HG03159 (cell line): Measurements from ENCODE around the gene CPNE9.

Experiments
- ATAC-seq: cut with Tn5 transposase; IDR thresholded peaks from one replicate; pipeline ENCODE4 v1.9.1; 2021; ENCODE audit warnings: mild to moderate bottlenecking, moderate library complexity; ENCODE audit not compliant: unreplicated experiment

CPNE9 gene

DNA sequence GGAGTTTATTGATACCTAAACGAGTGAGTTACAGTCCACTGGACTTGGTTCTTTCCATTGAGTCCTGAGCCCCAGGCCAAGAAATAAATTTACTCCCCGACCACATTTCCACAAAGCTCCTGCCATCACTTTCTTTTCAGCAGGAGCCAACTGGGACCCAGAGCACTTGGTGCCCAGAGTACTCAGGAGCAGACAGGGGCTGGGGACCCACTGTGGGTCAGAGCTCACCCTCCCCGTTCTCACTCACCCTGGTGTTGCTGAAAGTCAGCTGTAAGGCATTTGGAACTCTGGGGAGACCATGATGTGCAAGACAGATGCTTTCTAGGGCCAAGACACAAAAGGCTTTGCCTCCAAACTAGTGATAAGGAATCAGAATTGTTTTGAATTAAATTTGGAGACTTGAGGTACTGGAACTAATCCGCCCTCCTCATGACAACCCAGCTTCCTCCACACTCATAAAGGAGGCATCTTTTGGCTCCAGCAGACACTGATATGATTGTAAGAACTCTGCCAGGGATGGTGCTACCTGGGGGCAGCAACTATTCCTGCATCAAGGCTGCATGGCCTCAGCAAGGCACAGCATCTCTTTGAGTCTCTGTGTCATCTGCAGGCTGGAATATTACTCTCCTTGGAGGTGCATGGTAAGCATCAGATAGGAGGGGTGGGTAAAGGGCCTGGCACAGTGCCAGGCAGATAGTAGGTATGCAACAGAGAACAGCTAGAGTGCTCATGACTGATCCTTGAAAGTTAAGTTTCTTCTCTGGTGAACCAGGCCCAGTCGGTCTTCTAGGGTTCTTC is 73.5 kb downstream of the CPNE9 start:
- no peak for ATAC-seq

- ATAC-seq = no peak
Measured at GRCh38 chr3:9777694-9778021, 74.0 kb downstream of the CPNE9 start.

DNA sequence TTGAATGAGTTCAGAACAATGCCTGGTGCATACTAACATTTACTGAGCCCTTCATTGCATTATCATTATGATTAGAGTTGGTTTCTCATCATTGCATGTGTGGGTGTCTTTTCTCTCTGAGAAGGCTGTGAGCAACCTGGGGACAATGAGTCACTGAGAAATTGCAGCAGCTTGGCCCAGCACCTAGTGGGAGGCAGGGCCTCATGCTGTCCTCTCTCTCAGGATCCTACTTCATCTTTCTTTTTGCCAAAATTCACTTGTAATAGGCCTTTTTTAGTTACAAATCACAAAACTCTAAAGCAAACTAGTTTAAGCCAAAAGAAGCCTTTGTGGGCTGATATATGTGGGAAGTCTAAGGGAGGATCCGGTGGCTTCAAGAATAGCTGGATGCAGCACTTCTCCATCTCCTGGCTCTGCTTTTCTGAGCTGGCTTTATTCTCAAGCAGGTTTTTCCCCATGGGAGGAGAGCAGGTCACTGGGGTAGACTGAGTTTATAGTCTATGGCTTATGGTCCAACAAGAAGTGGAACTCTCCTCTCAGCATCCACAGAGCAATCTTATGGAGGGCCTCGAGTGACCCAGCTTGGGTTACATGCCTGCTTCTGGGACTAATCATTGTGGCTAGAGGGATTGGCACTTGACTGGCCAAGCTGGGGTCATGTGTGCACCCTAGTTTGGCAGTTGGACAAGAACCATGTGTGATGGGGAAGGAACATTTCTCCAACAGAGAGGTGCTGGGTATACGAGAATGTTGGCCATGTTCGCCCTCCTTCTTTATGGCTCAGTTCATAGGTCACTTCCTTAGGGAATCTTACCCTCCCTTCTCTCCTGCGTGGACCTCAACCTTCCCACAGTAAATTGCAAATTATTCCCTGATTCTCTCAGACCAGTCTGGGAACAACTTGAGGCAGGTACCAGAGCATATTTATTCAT is 74.8 kb downstream of the CPNE9 start:
- no peak for ATAC-seq

GRCh38 chr3:9779075-9779593 is 75.5 kb downstream of the CPNE9 start:
- no peak for ATAC-seq
